Fibroblast of lung (primary cell): Measurements from ENCODE around the gene JARID2. TPM values are rescaled to one million over a fixed set of nuclear protein-coding genes. Genes with fewer than 3 reads are reported as not detected.

ENCODE experiments used
- DNase-seq, 2 donors: peaks; one replicate each; pipeline versions ENCODE4 v3.0.0 to v3.0.0-alpha.2; 2010; ENCODE audit warnings: low read depth in 2 of 2
- H2AFZ ChIP-seq: 2 replicates; pipeline ENCODE4 v1.5.1; 2012; ENCODE audit warnings: low read length, control low read depth, inconsistent platforms
- H3K27ac ChIP-seq: 2 replicates; pipeline ENCODE4 v1.5.1; 2011; ENCODE audit warnings: low read length, control low read depth; ENCODE audit not compliant: insufficient read depth
- H3K27me3 ChIP-seq: 2 replicates; pipeline ENCODE4 v1.5.1; 2011; ENCODE audit warnings: mild to moderate bottlenecking, low read length; ENCODE audit not compliant: control insufficient read depth, insufficient read depth
- H3K36me3 ChIP-seq: 2 replicates; pipeline ENCODE4 v1.5.1; 2011; ENCODE audit warnings: low read length; ENCODE audit not compliant: control insufficient read depth, insufficient read depth
- H3K4me1 ChIP-seq: 2 replicates; pipeline ENCODE4 v1.5.1; 2011; ENCODE audit warnings: low read length; ENCODE audit not compliant: control insufficient read depth, insufficient read depth; ENCODE audit errors: extremely low read depth
- H3K4me2 ChIP-seq: 2 replicates; pipeline ENCODE4 v1.5.1; 2011; ENCODE audit warnings: low read length, control low read depth; ENCODE audit not compliant: insufficient read depth; ENCODE audit errors: extremely low read depth
- H3K4me3 ChIP-seq, 4 experiments: fragments of 200-600 bp in 1 of 4; sonication (generic) in 1 of 4; replicated peaks in 1 of 4; 2 replicates each; pipeline ENCODE4 v1.5.1; 2011 to 2016; ENCODE audit warnings: low read length in 4 of 4, low read depth in 3 of 4, mild to moderate bottlenecking in 3 of 4, control low read depth in 2 of 4, inconsistent platforms in 1 of 4, mixed read lengths in 1 of 4; ENCODE audit not compliant: insufficient read depth in 1 of 4; ENCODE audit errors: control extremely low read depth in 1 of 4
- H3K79me2 ChIP-seq: 2 replicates; pipeline ENCODE4 v1.5.1; 2012; ENCODE audit warnings: mild to moderate bottlenecking, low read length, inconsistent platforms; ENCODE audit not compliant: control insufficient read depth, insufficient read depth
- H3K9ac ChIP-seq: 2 replicates; pipeline ENCODE4 v1.5.1; 2011; ENCODE audit warnings: mild to moderate bottlenecking, low read length, control low read depth; ENCODE audit not compliant: insufficient read depth
- H3K9me3 ChIP-seq: 2 replicates; pipeline ENCODE4 v1.5.1; 2012; ENCODE audit warnings: low read depth, low read length; ENCODE audit not compliant: control insufficient read depth, insufficient read depth
- H4K20me1 ChIP-seq: 2 replicates; pipeline ENCODE4 v1.5.1; 2011; ENCODE audit warnings: low read length; ENCODE audit not compliant: control insufficient read depth, insufficient read depth; ENCODE audit errors: extremely low read depth
- EZH2 ChIP-seq: IDR thresholded peaks from 2 replicates; pipeline ENCODE4 v1.5.1; 2012; ENCODE audit warnings: low read length, control low read depth, mild to moderate bottlenecking; ENCODE audit errors: missing control alignments
- polyA plus RNA-seq, 2 donors: library from polyadenylated mRNA; depleted of rRNA in 1 of 2; stranded (reverse) in 1 of 2; unstranded in 1 of 2; fragments of >200 nt; gene quantifications; 2 replicates each; pipeline ENCODE4 v1.2.1, GENCODE V29; 2011 to 2012; ENCODE audit warnings: missing spikeins in 1 of 2
- total RNA-seq: library from RNA; depleted of rRNA; stranded (reverse); fragments of >200 nt; gene quantifications from 2 replicates; pipeline ENCODE4 v1.2.1, GENCODE V29; 2014
- TF ChIP-seq, protein P1 (sequence below), 2 donors: IDR thresholded peaks in 1 of 2; conservative IDR thresholded peaks in 1 of 2; 1 replicate in 1 of 2; 2 replicates in 1 of 2; pipeline ENCODE4 v1.5.1; 2011 to 2012; ENCODE audit warnings: low read length in 2 of 2, control low read depth in 1 of 2, inconsistent platforms in 1 of 2, low read depth in 1 of 2, mild to moderate bottlenecking in 1 of 2

The JARID2 gene
- total and polyA plus RNA-seq, 2 donors (not counting 1 experiment from before 2014, with no cell fraction given), result 5.0 to 8.2 TPM

DNA sequence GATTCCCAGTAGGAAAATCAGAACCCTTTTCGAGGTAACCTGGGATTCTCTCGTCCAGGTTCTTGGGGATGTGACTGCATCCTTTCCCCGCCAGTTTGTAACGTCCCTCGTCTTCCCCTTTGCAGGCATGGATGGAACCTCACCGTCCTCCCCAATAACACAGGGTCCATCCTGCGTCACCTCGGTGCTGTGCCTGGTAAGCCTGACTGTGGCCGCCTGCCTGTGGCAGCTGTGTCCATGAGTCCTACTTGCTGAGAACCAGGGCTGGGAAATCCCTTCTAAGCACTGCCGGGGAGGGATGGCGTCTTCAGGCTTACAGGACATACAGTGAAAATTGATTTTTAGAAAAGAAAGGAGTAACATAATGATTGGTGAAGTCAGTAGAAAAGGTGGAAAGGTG lies 261.4 kb downstream of the JARID2 start:
- no peaks in the 10 kb centered on the region for H4K20me1 ChIP-seq
- H3K27me3 ChIP-seq, result no peaks in the 10 kb centered on the region
- no peaks in the 10 kb centered on the region for H3K9me3 ChIP-seq
- no peak overlapping the region for H3K4me2 ChIP-seq
- H3K9ac ChIP-seq, result no peak overlapping the region
- TF ChIP-seq EZH2, result no peak
- TF ChIP-seq, protein P1, sequence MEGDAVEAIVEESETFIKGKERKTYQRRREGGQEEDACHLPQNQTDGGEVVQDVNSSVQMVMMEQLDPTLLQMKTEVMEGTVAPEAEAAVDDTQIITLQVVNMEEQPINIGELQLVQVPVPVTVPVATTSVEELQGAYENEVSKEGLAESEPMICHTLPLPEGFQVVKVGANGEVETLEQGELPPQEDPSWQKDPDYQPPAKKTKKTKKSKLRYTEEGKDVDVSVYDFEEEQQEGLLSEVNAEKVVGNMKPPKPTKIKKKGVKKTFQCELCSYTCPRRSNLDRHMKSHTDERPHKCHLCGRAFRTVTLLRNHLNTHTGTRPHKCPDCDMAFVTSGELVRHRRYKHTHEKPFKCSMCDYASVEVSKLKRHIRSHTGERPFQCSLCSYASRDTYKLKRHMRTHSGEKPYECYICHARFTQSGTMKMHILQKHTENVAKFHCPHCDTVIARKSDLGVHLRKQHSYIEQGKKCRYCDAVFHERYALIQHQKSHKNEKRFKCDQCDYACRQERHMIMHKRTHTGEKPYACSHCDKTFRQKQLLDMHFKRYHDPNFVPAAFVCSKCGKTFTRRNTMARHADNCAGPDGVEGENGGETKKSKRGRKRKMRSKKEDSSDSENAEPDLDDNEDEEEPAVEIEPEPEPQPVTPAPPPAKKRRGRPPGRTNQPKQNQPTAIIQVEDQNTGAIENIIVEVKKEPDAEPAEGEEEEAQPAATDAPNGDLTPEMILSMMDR (conservative IDR thresholded peaks at IDR 0.05 in 1 of 2, IDR thresholded peaks at IDR 0.05 in 1 of 2; ENCODE audit: low read depth in 1 of 2, low read length in 2 of 2), result no peak
- no peak overlapping the region for H3K27ac ChIP-seq
- DNase-seq, result no peak
- H2AFZ ChIP-seq, result no peak overlapping the region
- peaks cover 7% of the 10 kb centered on the region for H3K4me1 ChIP-seq
- no peaks in the 10 kb centered on the region for H3K79me2 ChIP-seq
- no peak overlapping the region for H3K4me3 ChIP-seq
- H3K36me3 ChIP-seq, result peaks cover 1% of the 10 kb centered on the region

DNA sequence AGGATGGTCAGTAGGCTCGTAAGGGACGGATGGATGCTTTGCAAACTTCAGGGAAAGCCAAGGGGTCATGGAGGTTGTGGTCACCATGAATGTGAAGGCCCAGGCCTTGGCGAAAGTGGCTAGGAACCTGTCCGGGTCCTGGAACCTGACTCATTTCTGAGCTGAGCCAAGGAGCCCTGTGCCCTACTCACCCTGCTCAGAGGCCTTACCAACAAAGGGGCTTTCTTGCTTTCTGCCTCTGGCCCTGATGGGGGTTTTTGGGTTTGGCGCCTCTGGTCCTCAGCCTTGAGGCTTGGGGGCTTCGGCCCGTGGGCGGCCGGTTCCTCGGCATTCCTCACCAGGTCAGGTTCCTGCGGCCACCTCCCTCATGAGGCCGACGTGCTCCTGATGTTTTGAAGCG lies 261.9 kb downstream of the JARID2 start:
- Histone ChIP-seq H2AFZ (no peak overlapping the region), H3K27ac (no peak overlapping the region), H3K9ac (no peak overlapping the region), H3K36me3 (peaks cover 1% of the 10 kb centered on the region), H3K4me1 (peaks cover 7% of the 10 kb centered on the region), H3K27me3 (no peaks in the 10 kb centered on the region), H3K79me2 (no peaks in the 10 kb centered on the region), H3K4me3 (no peak overlapping the region), H3K9me3 (no peaks in the 10 kb centered on the region), H3K4me2 (no peak overlapping the region), H4K20me1 (no peaks in the 10 kb centered on the region)
- no peak for TF ChIP-seq EZH2
- TF ChIP-seq, protein P1 (conservative IDR thresholded peaks at IDR 0.05 in 1 of 2, IDR thresholded peaks at IDR 0.05 in 1 of 2; ENCODE audit: low read depth in 1 of 2, low read length in 2 of 2), result no peak
- peak in 1 of 2 donors; percentile 20 for DNase-seq

DNA sequence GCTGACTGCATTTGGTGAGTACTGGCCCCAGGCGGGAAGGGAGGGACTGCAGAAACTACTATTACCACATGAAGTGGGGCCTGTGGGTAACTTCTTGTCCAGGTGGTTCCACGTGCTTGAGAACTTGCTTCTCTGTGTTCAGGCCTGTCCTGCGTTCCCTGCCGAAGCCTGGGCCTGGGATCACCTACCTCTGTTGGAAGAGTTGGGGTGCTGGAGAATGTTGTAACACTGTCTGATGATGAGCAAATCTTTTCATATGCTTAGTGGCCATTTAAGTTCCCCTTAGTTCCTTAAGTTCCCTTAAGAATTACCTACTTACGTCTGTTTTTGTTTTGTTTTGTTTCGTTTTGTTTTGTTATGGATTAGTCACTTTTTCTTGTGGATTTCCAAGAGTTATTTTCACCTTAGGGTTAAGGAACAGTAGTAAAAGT lies 262.6 kb downstream of the JARID2 start:
- peaks cover 7% of the 10 kb centered on the region for H3K4me1 ChIP-seq
- H3K27me3 ChIP-seq, result no peaks in the 10 kb centered on the region
- TF ChIP-seq EZH2, result no peak
- TF ChIP-seq, protein P1 (conservative IDR thresholded peaks at IDR 0.05 in 1 of 2, IDR thresholded peaks at IDR 0.05 in 1 of 2; ENCODE audit: low read depth in 1 of 2, low read length in 2 of 2), result no peak
- H3K9me3 ChIP-seq, result no peaks in the 10 kb centered on the region
- H3K9ac ChIP-seq, result no peak overlapping the region
- no peak overlapping the region for H2AFZ ChIP-seq
- H3K4me2 ChIP-seq, result no peak overlapping the region
- peaks cover 6% of the 10 kb centered on the region for H3K36me3 ChIP-seq
- no peaks in the 10 kb centered on the region for H3K79me2 ChIP-seq
- H4K20me1 ChIP-seq, result no peaks in the 10 kb centered on the region
- DNase-seq, result no peak
- no peak overlapping the region for H3K27ac ChIP-seq
- H3K4me3 ChIP-seq, result no peak overlapping the region
